PC-9 (cell line): ENCODE measurements around the gene KRT78. TPM values are rescaled to one million over a fixed set of nuclear protein-coding genes. Genes with fewer than 3 reads are reported as not detected.

Experiments used
- BruUV-seq: library from RNA; stranded (reverse); fragments of 400-500 nt; replicated peaks from 2 replicates; lab custom pipeline; 2021; lab: Mats Ljungman, UMichigan
- CTCF ChIA-PET: fragments of 300-600 bp; sonication (Branson Sonifier 250); formaldehyde crosslinking; loops from one replicate; lab custom pipeline; 2022; ENCODE audit warnings: antibody characterized with exemption; lab: Charles Lee
- POLR2A ChIA-PET: fragments of 300-600 bp; sonication (Branson Sonifier 250); formaldehyde crosslinking; loops from one replicate; lab custom pipeline; 2022; ENCODE audit warnings: antibody characterized with exemption; ENCODE audit not compliant: unreplicated experiment; lab: Charles Lee
- DNase-seq, 2 experiments: peaks; one replicate each; pipeline versions ENCODE4 v3.0.0 to v3.0.0-alpha.2; 2015 to 2022; ENCODE audit warnings: mixed read lengths in 1 of 2
- H2AFZ ChIP-seq: fragments of 200-600 bp; sonication (generic); 2 replicates; pipeline ENCODE4 v1.8.1; 2017; ENCODE audit warnings: antibody characterized with exemption
- H3F3A ChIP-seq: fragments of 200-600 bp; sonication (generic); 2 replicates; pipeline ENCODE4 v1.8.1; 2017; ENCODE audit warnings: antibody characterized with exemption, mild to moderate bottlenecking, low read depth; ENCODE audit not compliant: insufficient read depth
- H3K27ac ChIP-seq: fragments of 200-600 bp; sonication (generic); 2 replicates; pipeline ENCODE4 v1.6.1; 2016; ENCODE audit warnings: mixed run types
- H3K27me3 ChIP-seq: fragments of 200-600 bp; sonication (generic); 2 replicates; pipeline ENCODE4 v1.6.1; 2016; ENCODE audit warnings: low read depth, mixed run types; ENCODE audit not compliant: insufficient read depth
- H3K36me3 ChIP-seq: fragments of 200-600 bp; sonication (generic); 2 replicates; pipeline ENCODE4 v1.6.1; 2016; ENCODE audit warnings: low read depth, mixed run types
- H3K4me1 ChIP-seq: fragments of 200-600 bp; sonication (generic); replicated peaks from 2 replicates; pipeline ENCODE4 v1.6.1; 2016; ENCODE audit warnings: mixed run types; ENCODE audit not compliant: insufficient read depth
- H3K4me2 ChIP-seq: fragments of 200-600 bp; sonication (generic); 2 replicates; pipeline ENCODE4 v1.6.1; 2017; ENCODE audit warnings: mixed run types
- H3K4me3 ChIP-seq: fragments of 200-600 bp; sonication (generic); 2 replicates; pipeline ENCODE4 v1.6.1; 2016; ENCODE audit warnings: mixed run types
- H3K79me2 ChIP-seq: fragments of 200-600 bp; sonication (generic); 2 replicates; pipeline ENCODE4 v1.6.1; 2017; ENCODE audit warnings: low read depth, mixed run types
- H3K9me2 ChIP-seq: fragments of 200-600 bp; sonication (generic); 2 replicates; pipeline ENCODE4 v1.8.1; 2017; ENCODE audit warnings: mild to moderate bottlenecking; ENCODE audit not compliant: insufficient read depth
- H3K9me3 ChIP-seq: fragments of 200-600 bp; sonication (generic); 2 replicates; pipeline ENCODE4 v1.8.1; 2016; ENCODE audit warnings: low read depth; ENCODE audit not compliant: insufficient read depth
- H4K20me1 ChIP-seq: fragments of 200-600 bp; sonication (generic); 2 replicates; pipeline ENCODE4 v1.8.1; 2017; ENCODE audit not compliant: insufficient read depth
- EZH2 ChIP-seq: fragments of 200-600 bp; sonication (generic); IDR thresholded peaks from 2 replicates; pipeline ENCODE4 v1.8.0; 2017; ENCODE audit warnings: antibody characterized with exemption, low read depth
- intact Hi-C: fragments of 100-400 bp; cut with micrococcal nuclease; formaldehyde crosslinking; loops from one replicate; pipeline ENCODE4 v1.10.0; 2022; ENCODE audit not compliant: unreplicated experiment
- total RNA-seq: library from RNA; stranded (reverse); gene quantifications from 2 replicates; pipeline ENCODE4 v1.2.3, GENCODE V29; 2021
- TF ChIP-seq, protein P1 (sequence below): fragments of 200-600 bp; sonication (generic); conservative IDR thresholded peaks from 2 replicates; pipeline ENCODE4 v1.6.1; 2017; ENCODE audit warnings: mixed run types, antibody characterized with exemption, mild to moderate bottlenecking, moderate library complexity

The KRT78 gene
- total RNA-seq, 1 experiment from 2014 or later = 1.5 TPM

DNA sequence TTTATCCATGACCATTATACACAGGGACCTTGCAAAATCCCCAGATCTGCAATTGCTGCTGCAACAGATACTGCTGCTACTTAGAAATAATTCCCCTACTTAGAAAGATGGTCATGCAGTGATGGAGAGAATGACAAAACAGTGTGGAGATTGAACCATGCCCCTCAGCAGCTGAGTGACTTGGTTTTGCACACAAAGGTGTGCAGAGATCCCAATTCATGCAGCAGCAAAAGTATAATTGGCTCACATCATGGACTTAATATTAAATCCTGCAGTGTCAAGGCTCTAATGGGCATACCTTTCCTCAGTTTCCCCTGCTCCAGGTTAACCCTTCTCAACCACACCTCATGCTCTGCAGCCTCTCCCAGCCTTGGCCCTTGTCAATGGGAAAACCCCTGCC, 3.0 kb upstream of the KRT78 start:
- ChIA-PET POLR2A (interaction anchor here (0.7 kb wide), 1 partner anchor 355 kb away, joined by 4 read pairs; no protein-coding TSS in a partner anchor), CTCF (interaction anchor here (0.6 kb wide), 2 partner anchors 186 to 728 kb away, joined by 3 to 11 read pairs; no protein-coding TSS in a partner anchor)
- peaks cover 27% of the 10 kb centered on the region for H3K4me1 ChIP-seq
- H4K20me1 ChIP-seq = no peaks in the 10 kb centered on the region
- no TSS peak for BruUV-seq
- H3K36me3 ChIP-seq = no peaks in the 10 kb centered on the region
- no peak overlapping the region for H2AFZ ChIP-seq
- H3K9me2 ChIP-seq = no peaks in the 10 kb centered on the region
- intact Hi-C loops = no loop called here
- no peak overlapping the region for H3K4me3 ChIP-seq
- H3K4me2 ChIP-seq = no peak overlapping the region
- no peaks in the 10 kb centered on the region for H3K79me2 ChIP-seq
- DNase-seq = no peak
- 0 out of 2 replicates have a peak, but pooled peaks cover 3% of the 10 kb centered on the region for H3K9me3 ChIP-seq
- no peak overlapping the region for H3K27ac ChIP-seq
- TF ChIP-seq EZH2 = no peak
- TF ChIP-seq, protein P1, sequence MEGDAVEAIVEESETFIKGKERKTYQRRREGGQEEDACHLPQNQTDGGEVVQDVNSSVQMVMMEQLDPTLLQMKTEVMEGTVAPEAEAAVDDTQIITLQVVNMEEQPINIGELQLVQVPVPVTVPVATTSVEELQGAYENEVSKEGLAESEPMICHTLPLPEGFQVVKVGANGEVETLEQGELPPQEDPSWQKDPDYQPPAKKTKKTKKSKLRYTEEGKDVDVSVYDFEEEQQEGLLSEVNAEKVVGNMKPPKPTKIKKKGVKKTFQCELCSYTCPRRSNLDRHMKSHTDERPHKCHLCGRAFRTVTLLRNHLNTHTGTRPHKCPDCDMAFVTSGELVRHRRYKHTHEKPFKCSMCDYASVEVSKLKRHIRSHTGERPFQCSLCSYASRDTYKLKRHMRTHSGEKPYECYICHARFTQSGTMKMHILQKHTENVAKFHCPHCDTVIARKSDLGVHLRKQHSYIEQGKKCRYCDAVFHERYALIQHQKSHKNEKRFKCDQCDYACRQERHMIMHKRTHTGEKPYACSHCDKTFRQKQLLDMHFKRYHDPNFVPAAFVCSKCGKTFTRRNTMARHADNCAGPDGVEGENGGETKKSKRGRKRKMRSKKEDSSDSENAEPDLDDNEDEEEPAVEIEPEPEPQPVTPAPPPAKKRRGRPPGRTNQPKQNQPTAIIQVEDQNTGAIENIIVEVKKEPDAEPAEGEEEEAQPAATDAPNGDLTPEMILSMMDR = no peak
- H3K27me3 ChIP-seq = no peaks in the 10 kb centered on the region
- H3F3A ChIP-seq = peaks cover 16% of the 10 kb centered on the region

DNA sequence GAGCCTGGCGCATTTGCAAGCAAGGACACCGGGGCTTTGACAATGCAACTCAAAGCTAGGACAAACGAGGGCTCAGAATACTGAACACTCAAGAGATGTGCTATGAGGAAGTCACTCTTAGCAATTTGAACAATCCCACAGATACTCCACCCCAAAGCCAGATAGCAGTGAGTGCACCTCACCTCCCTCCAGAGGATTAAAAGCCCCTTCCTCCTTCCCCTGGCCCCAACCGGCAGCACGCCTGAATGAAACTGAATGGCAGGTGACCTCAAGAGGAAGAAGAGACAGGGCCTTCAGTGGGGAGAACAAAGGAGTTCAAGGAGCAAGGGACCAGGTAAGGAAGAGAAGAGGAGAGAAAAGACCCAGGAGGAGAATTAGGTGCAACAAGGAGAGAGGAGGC, 1.9 kb upstream of the KRT78 start:
- peaks cover 34% of the 10 kb centered on the region for H3K4me1 ChIP-seq
- no peak for DNase-seq
- no peaks in the 10 kb centered on the region for H3K79me2 ChIP-seq
- no peaks in the 10 kb centered on the region for H3K27me3 ChIP-seq
- BruUV-seq = no TSS peak
- no peak overlapping the region for H2AFZ ChIP-seq
- no peak overlapping the region for H3K4me2 ChIP-seq
- H3K36me3 ChIP-seq = no peaks in the 10 kb centered on the region
- no peaks in the 10 kb centered on the region for H3K9me2 ChIP-seq
- intact Hi-C loops = no loop called here
- H3K27ac ChIP-seq = no peak overlapping the region
- H3K4me3 ChIP-seq = no peak overlapping the region
- no peaks in the 10 kb centered on the region for H4K20me1 ChIP-seq
- TF ChIP-seq, protein P1 = no peak
- TF ChIP-seq EZH2 = no peak
- H3K9me3 ChIP-seq = 0 out of 2 replicates have a peak, but pooled peaks cover 3% of the 10 kb centered on the region
- POLR2A ChIA-PET = no interaction called here
- CTCF ChIA-PET = no interaction called here
- H3F3A ChIP-seq = peaks cover 18% of the 10 kb centered on the region

DNA sequence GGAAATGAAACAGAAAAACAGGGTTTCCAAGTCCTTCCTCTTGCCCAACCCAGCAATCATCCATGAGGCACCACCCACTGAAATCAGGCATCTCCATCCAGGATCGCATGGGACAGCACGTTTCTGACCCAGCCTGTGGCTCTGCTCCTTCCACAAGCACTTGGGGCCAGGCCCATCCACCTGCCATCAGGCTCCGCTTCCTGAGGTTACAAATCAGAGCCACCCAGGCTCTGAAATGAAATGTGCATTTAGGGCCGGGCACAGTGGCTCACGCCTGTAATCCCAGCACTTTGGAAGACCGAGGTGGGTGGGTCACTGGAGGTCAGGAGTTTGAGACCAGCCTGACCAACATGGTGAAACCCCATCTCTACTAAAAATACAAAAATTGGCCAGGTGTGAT, 717 bp upstream of the KRT78 start:
- BruUV-seq = no TSS peak
- H3K9me2 ChIP-seq = no peaks in the 10 kb centered on the region
- H2AFZ ChIP-seq = no peak overlapping the region
- intact Hi-C loops = no loop called here
- H3F3A ChIP-seq = peaks cover 22% of the 10 kb centered on the region
- no peak for DNase-seq
- ChIA-PET POLR2A (interaction anchor here (0.7 kb wide), 1 partner anchor 78 kb away, joined by 3 read pairs; no protein-coding TSS in a partner anchor), CTCF (no interaction called here)
- H3K4me1 ChIP-seq = peaks cover 34% of the 10 kb centered on the region
- H4K20me1 ChIP-seq = no peaks in the 10 kb centered on the region
- no peaks in the 10 kb centered on the region for H3K36me3 ChIP-seq
- no peak overlapping the region for H3K27ac ChIP-seq
- no peaks in the 10 kb centered on the region for H3K27me3 ChIP-seq
- no peak overlapping the region for H3K4me3 ChIP-seq
- TF ChIP-seq EZH2 = no peak
- TF ChIP-seq, protein P1 = no peak
- H3K4me2 ChIP-seq = no peak overlapping the region
- no peaks in the 10 kb centered on the region for H3K79me2 ChIP-seq
- no peaks in the 10 kb centered on the region; the same call in 1 of the 2 replicates for H3K9me3 ChIP-seq
